ENCODE results near the gene MOBP. TPM values are rescaled to one million over a fixed set of nuclear protein-coding genes. Genes with fewer than 3 reads are reported as not detected.

Gene MOBP
- total and polyA plus RNA-seq, 2 of the 4 experiments (the other 2 are of a cell fraction): not detected

DNA sequence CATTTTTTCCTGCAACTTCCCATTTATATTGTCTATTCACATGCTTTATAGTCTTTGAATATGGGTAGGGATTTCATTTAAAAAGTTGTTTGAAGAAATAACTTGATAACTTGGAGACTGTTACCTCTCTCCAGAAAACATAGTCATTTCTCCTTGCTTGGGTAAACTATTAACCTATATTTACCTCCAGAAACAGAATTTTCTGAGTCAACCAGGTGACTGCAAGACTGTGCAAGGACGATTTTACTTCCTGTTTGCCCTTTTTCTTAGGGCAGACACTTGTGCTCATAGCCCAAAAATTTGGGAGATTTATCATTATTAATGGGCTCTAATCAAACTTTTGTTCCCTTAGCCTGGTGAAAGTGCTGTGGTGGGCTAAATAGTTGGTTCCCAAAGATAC, 14.3 kb upstream of the MOBP start:
- Histone ChIP-seq H3K23ac (ENCODE audit: low read depth, low read length) (no peak overlapping the region), H2BK20ac (ENCODE audit: low read depth, low read length) (no peak overlapping the region), H3K27me3 (ENCODE audit: control insufficient read depth, insufficient read depth, low read length) (no peaks in the 10 kb centered on the region), H2AK9ac (replicated peaks; ENCODE audit: low read depth, low read length, poor library complexity) (no peak overlapping the region), H4K5ac (ENCODE audit: low read depth, low read length) (no peak overlapping the region), H3K4me1 (ENCODE audit: control insufficient read depth, insufficient read depth, low read length) (no peaks in the 10 kb centered on the region), H2BK5ac (ENCODE audit: low read depth, low read length, poor library complexity, severe bottlenecking) (no peak overlapping the region), H2AK5ac (ENCODE audit: low read depth, low read length) (no peak overlapping the region), H2BK15ac (ENCODE audit: low read depth, low read length) (no peak overlapping the region), H3K9ac (ENCODE audit: low read depth, low read length) (no peak overlapping the region), H3K27ac (ENCODE audit: insufficient read depth, low read length) (no peak overlapping the region), H3K4me3 (ENCODE audit: insufficient read depth, low read depth, low read length) (no peak overlapping the region), H3K4me2 (ENCODE audit: low read depth, low read length) (no peak overlapping the region), H2BK120ac (ENCODE audit: low read depth, low read length) (no peak overlapping the region), H3K56ac (ENCODE audit: extremely low read depth, insufficient read depth, low read length) (no peak overlapping the region), H4K8ac (ENCODE audit: low read depth in 2 of 2, low read length in 2 of 2) (no peak overlapping the region), H2AFZ (replicated peaks; ENCODE audit: low read length, poor library complexity) (no peak overlapping the region), H3K9me3 (ENCODE audit: control insufficient read depth, insufficient read depth, low read length) (no peaks in the 10 kb centered on the region), H3K14ac (replicated peaks; ENCODE audit: low read depth, low read length) (no peak overlapping the region), H4K91ac (ENCODE audit: insufficient read depth, low read depth, low read length) (no peak overlapping the region), H3K9me1 (ENCODE audit: insufficient read depth, low read length) (no peaks in the 10 kb centered on the region), H4K20me1 (ENCODE audit: insufficient read depth, low read length) (no peaks in the 10 kb centered on the region), H3K36me3 (ENCODE audit: control insufficient read depth, insufficient read depth, low read length) (no peaks in the 10 kb centered on the region), H3K79me1 (ENCODE audit: low read depth in 1 of 2, low read length in 2 of 2) (no peaks in the 10 kb centered on the region), H3K18ac (ENCODE audit: low read depth, low read length) (no peak overlapping the region), H3K4ac (ENCODE audit: low read depth, low read length) (no peak overlapping the region)
- ChIA-PET POLR2A (ENCODE audit: unreplicated experiment) (no interaction called here), CTCF (interaction anchor here (0.6 to 0.7 kb wide), 2 partner anchors 46 to 726 kb away, joined by 3 to 5 read pairs; no protein-coding TSS in a partner anchor)
- BruUV-seq (replicated peaks): no TSS peak
- in situ Hi-C loops (cut with MboI; ENCODE audit: low sequenced_read_pairs): no loop called here
- dilution Hi-C loops (cut with HindIII; ENCODE audit: low sequenced_read_pairs, unreplicated experiment): no loop called here
- intact Hi-C loops (cut with micrococcal nuclease): no loop called here
- DNase-seq (no peak), ATAC-seq (ENCODE audit: low read depth) (no peak)
- TF ChIP-seq RAD21 (IDR thresholded peaks at IDR 0.05; ENCODE audit: low read length) (no peak), NFE2L2 (IDR thresholded peaks at IDR 0.05; ENCODE audit: low read depth, low read length) (no peak), POLR2A (IDR thresholded peaks at IDR 0.05; ENCODE audit: low read depth, low read length) (no peak), CEBPB (IDR thresholded peaks at IDR 0.05; ENCODE audit: low read depth, low read length) (no peak), RFX5 (IDR thresholded peaks at IDR 0.05; ENCODE audit: low read depth, low read length) (no peak), CHD1 (IDR thresholded peaks at IDR 0.05; ENCODE audit: low read depth, low read length) (no peak), MAZ (IDR thresholded peaks at IDR 0.05; ENCODE audit: borderline replicate concordance, low read depth, low read length) (no peak), SMC3 (IDR thresholded peaks at IDR 0.05; ENCODE audit: low read depth, low read length) (no peak), FOS (IDR thresholded peaks at IDR 0.05; ENCODE audit: low read depth, low read length) (no peak), BHLHE40 (IDR thresholded peaks at IDR 0.05; ENCODE audit: low read depth, low read length) (no peak), MXI1 (IDR thresholded peaks at IDR 0.05; ENCODE audit: borderline replicate concordance, low read depth, low read length) (no peak), MAFK (IDR thresholded peaks at IDR 0.05; ENCODE audit: low read depth, low read length) (no peak), RCOR1 (IDR thresholded peaks at IDR 0.05; ENCODE audit: insufficient replicate concordance, low read length) (no peak)
- TF ChIP-seq, protein P1, sequence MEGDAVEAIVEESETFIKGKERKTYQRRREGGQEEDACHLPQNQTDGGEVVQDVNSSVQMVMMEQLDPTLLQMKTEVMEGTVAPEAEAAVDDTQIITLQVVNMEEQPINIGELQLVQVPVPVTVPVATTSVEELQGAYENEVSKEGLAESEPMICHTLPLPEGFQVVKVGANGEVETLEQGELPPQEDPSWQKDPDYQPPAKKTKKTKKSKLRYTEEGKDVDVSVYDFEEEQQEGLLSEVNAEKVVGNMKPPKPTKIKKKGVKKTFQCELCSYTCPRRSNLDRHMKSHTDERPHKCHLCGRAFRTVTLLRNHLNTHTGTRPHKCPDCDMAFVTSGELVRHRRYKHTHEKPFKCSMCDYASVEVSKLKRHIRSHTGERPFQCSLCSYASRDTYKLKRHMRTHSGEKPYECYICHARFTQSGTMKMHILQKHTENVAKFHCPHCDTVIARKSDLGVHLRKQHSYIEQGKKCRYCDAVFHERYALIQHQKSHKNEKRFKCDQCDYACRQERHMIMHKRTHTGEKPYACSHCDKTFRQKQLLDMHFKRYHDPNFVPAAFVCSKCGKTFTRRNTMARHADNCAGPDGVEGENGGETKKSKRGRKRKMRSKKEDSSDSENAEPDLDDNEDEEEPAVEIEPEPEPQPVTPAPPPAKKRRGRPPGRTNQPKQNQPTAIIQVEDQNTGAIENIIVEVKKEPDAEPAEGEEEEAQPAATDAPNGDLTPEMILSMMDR (conservative IDR thresholded peaks at IDR 0.05; ENCODE audit: low read depth, low read length): no peak
- TF ChIP-seq, protein P2, sequence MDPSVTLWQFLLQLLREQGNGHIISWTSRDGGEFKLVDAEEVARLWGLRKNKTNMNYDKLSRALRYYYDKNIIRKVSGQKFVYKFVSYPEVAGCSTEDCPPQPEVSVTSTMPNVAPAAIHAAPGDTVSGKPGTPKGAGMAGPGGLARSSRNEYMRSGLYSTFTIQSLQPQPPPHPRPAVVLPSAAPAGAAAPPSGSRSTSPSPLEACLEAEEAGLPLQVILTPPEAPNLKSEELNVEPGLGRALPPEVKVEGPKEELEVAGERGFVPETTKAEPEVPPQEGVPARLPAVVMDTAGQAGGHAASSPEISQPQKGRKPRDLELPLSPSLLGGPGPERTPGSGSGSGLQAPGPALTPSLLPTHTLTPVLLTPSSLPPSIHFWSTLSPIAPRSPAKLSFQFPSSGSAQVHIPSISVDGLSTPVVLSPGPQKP (IDR thresholded peaks at IDR 0.05; ENCODE audit: borderline replicate concordance, low read depth, low read length): no peak
- TF ChIP-seq, protein P3, sequence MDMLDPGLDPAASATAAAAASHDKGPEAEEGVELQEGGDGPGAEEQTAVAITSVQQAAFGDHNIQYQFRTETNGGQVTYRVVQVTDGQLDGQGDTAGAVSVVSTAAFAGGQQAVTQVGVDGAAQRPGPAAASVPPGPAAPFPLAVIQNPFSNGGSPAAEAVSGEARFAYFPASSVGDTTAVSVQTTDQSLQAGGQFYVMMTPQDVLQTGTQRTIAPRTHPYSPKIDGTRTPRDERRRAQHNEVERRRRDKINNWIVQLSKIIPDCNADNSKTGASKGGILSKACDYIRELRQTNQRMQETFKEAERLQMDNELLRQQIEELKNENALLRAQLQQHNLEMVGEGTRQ (IDR thresholded peaks at IDR 0.05; ENCODE audit: low read depth, low read length): no peak
- no CpG with 5 or more reads among the region's 1 CpG for WGBS, 2 experiments (ENCODE audit: extremely low coverage in 2 of 2, insufficient read length in 1 of 2)
